GM19452 (cell line): ENCODE measurements around the gene PEG3.

Experiments
- ATAC-seq: cut with Tn5 transposase; IDR thresholded peaks from one replicate; pipeline ENCODE4 v1.9.1; 2021; ENCODE audit not compliant: unreplicated experiment

Gene PEG3

DNA sequence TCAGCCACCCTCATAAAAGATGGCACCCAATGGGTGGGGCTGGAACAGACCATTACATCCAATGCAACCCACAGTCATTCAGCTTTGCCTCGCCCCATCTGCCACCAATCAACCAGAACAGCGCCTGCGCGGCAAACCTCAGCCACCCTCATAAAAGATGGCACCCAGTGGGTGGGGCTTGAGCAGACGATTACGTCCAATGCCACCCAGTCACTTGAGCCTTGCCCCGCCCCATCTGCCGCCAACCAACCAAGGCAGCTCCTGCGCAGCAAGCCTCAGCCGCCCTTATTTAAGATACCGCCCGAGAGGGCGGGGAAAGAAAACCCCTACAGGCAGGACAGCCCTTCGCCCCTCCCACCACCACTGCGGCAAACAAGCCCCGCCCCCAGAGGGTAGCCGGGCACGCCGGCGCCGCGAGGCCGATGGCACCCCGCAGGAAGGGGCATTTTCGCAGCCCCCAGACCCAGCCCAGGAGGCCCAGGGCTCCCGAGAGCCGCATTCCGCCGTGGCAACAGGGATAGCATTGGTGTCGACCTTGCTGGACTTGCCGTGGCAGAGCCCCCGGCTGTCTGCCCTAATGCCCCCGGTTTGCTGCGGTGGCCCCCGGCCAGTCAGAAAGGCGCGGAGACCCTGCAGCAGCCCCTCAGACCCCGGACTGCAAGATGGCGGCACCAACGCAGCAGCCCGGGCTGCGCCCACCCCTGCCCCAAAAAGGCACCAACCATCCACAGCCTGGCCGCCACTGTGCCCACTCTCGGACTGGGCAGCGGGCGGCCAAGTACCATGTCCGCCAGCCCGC, 675 bp downstream of the PEG3 start:
- ATAC-seq, result no peak

DNA sequence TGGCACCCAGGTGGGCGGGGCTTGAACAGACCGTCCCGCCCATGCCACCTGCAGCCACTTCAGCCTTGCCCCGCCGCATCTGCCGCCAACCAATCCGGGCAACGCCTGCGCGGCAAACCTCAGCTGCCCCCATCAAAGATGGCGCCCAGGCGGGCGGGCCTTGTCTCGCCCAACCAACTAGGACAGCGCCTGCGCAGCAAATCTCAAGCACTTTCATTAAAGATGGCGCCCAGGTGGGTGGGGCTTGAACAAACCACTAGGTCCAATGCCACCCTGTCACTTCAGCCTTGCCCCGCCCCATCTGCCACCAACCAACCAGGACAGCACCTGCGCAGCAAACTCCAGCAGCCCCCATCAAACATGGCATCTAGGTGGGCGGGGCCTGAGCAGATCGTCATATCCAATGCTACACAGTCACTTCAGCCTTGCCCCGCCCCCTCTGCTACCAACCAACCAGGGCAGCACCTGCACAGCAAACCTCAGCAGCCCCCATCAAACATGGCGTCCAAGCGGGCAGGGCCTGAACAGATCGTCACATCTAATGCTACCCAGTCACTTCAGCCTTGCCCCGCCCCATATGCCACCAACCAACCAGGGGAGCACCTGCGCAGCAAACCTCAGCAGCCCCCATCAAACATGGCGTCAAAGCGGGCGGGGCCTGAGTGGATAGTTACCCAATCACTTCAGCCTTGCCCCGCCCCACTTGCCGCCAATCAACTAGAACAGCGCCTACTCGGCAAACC, 1.4 kb downstream of the PEG3 start:
- no peak for ATAC-seq

DNA sequence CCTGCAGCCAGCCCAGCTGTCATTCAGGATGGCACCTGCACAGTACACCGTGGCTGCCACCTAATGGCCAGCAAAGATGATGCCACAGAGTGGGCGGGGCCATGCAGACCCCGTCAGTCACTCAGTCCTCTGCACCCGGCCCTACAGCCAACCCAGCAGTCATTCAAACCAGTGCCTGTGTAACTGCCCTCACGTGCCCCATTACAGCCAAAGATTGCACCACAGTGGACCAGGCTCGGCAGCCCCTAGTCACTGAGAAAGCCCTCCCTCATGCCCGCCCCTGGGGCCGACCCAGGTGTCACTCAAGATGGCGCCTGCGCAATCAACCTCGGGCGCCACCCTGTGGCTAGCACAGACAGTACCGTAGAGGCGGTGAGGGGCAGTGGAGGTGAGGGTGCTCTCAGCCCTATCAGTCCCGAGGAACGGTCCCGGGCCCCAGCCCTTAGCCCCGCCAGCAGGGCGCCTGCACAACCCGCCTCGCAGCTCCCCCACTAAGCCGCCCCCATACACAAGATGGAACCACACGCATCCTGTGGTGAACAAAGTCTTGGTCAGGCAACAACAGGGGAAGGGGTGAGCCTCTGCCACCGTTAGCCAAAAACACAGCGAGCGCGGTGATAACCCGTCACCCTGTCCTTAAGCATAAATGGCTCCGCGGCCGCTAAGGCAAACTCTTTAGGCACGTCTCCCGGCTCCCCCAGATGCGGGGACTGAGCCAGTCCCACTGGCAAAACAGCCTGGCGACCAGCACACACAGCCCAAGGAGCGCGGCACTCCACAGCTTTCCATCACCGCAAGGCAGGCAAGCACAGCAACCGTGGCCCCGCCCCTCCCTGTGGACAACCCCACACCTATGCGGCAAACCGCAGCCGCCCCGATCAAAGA, 2.3 kb downstream of the PEG3 start:
- no peak for ATAC-seq

DNA sequence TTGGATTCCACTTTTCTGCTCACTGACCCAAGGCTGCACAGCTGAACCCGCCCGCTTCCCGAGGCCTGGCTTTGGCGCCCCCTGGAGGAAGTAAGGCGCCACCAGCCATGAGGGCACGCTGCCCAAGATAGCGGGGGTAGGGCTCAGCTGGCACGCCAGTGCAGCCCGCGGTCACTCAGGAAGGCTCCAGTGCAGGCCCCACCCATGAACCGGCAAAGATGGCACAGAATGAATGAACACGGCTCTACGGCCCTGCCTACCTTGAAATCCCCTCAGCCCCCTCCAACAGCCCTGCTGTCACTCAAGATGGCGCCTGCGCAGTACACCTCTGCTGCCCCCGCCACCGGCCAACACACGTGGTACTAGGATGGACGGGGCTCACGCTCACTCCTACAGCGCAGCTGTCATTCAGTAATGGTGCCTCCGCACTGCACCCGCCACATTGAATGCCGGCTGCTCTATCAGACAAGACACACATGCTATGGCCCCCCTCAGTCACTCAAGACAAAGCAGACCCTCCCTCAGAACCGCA, 3.0 kb downstream of the PEG3 start:
- no peak for ATAC-seq

DNA sequence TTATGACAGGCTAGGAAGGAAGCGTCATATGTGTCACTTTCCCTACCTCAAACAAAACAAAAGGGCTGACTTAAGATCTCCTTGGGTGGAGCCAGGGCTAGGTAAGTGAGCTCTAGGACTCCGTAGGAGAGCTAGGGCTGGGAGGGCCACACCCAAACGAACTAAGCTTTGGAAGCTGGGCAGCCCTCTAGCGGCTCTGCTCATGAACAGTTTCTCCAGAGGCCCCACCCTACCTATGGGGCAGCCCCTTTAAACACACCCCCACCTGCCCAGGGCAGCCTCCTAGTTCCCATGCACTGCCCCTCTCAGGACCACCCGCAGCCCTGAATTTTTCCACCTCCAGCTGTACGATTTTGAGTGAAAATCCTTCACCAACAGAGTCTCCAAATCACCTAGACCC, 3.5 kb downstream of the PEG3 start:
- ATAC-seq, result no peak

DNA sequence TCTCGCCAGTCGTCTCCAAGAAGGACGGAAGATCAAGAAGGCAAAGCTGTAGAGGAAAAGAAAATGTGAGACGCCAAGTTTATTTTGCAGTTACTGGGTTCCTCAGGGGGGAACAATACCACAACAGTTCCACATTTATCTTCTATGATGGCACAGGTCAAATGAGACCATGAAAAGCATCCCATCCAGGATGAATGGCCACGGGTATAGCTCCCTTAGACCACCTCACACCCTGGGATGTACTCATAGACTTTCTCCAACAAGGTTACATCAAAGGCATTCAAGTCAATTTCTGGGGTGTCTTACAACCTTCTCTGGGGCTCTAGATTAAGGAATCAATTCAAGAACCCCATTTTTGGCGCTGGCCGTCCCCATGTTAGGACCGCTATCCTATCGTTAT, 4.5 kb downstream of the PEG3 start:
- no peak for ATAC-seq

DNA sequence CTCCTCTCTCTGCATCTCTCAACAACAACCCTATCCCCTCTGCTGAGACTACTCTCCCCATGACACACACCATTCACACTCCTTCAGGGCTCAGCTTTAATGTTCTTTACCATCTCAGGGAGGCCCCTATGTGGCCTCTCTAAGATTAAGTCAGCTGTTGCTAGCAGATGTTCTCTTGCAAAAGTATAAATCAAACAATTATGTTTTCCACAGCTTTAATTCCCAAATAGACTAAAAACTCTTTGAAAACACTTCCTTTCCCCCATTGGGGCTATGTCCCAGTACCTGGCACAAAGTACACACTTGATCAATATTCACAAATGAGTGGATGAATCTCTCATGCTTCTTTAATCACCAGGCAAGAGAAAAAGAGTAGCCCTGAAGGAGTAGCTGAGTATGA, 5.1 kb downstream of the PEG3 start:
- ATAC-seq, result no peak

DNA sequence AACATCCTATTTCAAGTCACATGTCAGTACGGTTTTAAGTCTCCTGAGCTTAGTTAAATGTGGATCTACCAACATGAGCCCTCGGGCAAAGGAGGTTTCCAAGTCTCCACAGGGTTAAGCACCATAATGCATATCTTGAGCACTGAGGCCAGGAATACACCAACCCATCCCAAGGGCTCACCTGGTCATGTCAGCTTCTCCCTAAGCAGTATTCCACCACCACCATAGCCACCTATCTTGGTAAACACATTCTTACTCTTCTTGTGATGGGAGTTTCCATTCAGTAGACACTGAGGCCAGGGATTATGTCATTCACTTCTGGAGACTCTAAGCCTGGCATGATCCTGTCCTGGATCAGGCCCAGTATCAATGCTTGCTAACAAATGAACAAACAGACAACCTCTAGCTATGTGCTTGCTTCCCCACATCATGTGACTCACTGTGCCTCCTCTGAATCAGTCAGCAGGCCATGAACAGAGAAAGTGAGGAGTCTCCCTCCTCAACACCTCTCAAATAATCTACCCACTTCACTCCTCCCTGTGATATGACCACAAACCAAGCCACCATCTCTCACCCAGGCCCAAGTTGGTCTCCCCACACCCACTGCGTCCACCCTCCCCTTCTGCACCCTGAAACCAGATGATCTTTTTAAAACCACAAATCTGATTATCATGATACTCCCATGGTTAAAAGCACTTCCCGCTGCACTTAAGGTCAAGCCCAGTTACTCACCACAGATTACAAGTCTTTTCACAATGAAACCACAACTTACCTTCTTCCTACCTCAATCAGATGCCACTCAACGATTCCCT, 5.8 kb downstream of the PEG3 start:
- ATAC-seq, result no peak

DNA sequence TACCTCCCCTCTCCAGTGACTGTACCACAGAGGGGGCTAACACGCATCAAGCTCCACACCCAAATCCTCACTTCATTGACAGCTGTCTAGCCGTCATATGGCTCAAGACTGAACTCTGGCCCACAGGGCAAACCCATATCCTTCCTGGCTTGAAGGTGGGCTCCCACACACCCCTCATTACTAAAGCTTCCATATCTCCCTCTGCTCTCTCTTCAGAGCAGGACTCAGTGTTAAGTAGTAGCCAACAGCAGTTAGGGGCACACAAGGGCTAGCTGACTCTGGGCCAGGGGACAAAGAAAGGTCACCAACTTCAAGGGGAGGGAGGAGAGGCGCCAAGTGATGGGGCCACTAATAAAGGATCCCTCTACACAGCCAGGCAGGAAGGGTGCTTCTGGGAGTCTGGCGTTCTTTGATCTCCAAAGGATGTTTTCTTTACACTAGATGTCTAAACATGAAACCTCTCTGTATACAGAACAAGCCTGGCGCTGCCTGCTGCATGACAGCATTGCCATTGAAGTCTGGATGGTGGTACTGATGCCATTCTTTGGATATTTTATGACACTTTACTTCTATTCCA, 8.1 kb downstream of the PEG3 start:
- ATAC-seq, result no peak

DNA sequence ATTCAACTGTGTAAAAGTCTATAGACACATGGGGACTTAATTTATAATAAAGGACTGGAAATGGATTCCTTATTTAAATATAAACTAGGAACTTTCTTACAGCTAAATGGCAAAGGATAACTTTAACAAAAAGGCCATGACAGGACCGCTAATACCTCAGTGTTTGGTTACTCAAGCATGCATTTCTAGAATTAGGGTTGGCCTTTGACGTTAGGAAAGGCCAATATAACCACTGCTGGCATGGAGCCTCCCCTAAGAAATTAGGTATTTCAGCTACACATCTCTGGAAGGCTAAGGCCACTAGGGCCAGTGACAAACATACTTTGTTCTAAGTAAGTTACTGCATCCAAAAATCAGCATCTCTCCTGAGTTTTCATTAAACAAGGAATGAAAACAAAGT, 9.3 kb downstream of the PEG3 start:
- no peak for ATAC-seq

DNA sequence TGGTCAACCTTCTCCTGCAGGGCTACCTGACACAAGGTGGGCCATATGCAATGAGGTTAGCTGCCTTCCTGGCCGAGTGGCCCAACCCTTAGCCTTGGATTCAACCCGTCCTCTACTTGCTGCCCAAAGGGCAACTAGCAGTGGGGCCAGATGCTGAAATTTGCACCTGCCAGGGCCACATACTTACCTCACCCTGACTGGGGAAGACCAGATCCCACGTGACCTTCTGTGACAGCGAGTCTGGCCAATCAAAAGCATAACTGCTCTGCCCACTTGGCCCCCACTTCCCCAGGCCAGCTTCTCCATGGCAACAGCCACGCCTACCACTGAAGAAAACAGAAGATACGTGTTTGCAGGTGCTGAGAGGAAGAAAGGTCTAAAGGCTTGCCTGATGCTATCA, 10.9 kb downstream of the PEG3 start:
- ATAC-seq, result no peak

DNA sequence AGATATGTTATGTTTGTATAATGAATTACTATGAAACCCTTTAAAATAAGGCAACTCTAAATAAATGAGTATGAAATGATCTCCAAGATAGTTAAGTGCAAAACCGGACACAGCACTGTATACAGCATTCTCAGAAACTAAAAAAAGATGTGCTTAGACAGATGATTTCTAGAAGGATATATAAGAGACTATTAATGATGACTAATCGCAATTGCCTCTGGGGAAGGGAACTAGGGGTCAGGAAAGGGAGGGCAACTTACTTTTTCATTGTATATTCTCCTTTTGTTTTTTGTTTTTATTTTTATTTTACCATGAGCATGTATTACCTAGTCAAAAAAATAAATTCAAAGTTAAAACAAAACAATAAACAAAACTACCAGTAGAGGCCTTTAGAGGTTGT, 12.8 kb downstream of the PEG3 start:
- ATAC-seq, result no peak

DNA sequence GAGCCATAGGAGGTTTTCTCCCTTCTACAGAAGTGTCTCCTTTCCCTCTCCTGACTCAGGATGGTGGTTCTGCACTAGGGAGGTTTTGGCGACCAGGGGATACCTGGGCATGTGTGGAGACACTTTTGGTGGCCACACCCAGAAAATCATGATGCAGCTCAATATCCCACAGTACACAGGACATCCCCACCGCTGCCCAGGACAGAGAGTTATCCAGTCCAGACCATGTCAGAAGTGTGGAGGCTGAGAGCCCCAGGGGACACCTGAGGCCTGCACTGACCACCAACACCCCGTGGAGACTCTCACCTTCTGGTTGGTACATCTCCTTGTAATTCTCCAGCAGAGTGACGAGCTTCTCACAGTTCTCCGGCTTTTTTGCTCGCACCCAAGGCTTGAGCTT, 16.6 kb downstream of the PEG3 start:
- ATAC-seq, result no peak

DNA sequence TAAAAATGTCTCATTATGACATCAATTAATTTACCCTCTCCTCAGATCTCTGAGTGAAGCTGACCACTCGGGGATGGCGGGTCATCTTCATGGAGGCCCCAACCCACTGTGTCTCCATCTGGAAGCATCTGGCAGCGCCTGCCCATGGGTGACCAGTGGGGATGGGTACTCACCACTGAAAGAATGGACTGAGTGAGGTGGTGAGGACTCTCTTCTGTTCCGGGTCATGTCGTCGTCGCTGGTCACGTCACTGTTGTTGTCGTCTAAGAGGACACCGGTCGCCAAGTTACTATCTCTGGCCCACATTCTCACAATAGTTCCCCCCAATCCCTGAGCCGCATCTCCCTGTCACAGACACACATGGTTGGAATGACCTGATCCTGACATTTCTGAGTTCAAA, 17.1 kb downstream of the PEG3 start:
- ATAC-seq, result no peak

DNA sequence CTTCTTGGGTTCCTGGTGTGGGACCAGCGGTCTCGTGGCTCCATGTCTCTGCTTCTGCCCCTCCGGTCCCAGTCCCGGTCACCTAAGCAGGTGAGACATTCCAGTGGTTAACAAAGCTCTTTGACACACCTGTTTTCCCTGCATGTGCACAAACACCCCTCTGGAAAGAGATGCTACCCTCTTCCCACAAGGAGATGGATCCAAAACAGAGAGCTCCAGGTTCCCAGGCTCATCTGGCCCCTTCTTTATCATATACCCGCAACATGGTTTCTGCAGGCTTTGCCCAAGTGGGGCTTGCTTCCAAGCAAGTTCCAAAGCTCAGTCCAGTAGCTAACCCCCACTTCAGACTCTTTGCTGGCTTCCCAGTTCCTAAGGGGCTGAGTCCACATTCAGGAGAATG, 17.8 kb downstream of the PEG3 start:
- ATAC-seq, result no peak

DNA sequence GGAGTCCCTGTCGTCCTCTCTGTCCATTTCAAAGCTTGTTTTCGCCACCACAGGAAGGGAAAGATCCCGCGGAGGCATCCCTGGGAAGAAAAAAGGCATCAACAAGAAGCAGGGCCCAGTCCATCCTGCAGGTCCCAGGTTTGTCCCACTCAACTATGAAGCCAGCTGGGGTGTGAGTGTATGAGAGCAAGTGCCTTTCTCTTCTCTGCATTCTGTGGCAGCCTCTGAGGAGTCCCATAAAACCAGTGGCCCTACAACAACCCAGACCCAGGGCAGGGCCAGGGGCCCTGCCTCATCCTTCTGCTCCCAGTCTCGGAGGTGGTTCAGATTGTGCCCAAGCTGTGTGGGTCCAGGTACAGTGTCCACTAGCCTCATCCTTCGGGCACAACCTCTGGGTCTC, 18.9 kb downstream of the PEG3 start:
- no peak for ATAC-seq

DNA sequence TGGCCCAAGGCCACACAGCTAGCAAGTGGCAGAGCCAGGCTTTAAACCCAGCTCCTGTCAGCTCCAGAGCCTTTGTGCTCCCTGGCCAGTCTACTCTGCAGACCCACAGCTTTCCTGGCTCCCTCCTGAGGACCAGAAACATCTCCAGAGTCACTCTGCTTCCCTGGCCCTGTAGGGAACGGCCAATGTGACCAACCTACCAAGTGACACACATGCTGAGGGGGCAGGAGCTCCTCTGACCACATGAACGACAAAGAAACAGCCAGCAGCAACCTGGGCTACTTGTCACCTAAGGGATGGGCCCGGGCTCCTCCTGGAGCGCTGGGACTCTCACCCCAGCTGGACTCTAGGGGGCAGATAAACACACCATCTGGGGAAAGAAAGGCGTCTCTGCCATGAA, 19.3 kb downstream of the PEG3 start:
- ATAC-seq, result no peak

DNA sequence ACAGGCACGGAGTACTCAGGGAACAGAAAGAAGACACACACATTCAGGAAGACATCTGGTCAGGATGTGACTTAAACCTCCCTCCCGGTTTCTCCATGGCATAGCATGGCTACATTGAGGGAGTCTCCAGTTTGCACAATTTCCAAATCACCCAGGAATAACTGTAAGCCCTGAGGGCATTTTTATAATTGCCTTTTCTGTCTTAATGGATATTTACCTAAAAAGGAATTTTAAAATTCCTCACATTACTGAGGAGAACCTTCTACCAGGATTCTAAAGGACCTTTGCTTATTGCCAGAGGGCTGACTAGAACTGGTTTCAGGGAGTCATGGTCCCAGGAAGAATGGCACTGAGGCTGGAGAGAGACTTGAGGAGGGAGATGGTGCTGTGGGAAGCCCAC, 21.4 kb downstream of the PEG3 start:
- ATAC-seq, result no peak

DNA sequence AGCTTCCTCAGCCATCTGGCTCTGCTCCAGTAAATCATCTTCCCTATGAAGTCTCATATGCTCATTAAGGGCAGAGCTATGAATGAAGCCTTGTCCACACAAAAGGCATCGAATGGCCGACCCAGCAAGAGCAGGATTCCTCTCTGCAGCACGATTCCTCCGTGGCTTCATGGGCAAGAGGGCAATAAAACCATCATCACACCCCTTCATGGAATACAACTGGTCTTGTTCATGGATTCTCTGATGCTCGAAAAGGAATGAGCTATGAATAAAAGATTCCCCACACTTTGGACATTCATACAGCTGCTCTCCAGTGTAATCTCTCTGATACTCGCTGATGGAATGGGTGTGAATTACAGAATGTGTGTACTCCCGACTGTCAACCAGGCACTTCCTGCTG, 25.9 kb downstream of the PEG3 start:
- no peak for ATAC-seq

DNA sequence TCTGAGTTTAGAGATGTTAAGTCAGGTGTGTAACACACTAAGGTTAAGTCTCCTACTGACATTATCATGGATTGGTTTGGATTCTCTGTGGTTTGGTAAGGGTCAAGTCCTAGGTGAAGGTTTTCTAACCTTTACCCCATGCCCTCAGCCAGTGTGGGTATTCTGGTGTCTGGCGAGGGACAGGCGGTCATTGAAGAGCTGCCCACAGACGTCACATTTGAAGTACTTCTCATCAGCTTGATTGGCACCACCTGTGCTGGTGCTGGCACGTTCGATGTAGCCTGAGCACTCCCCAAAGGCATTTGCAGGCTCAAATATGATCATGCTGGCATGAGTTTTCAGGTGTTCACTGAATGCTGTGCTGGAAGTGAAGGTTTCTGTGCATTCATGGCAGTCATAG, 27.0 kb downstream of the PEG3 start:
- ATAC-seq, result no peak
